ENCODE results near the gene VPS16.

Gene VPS16

GRCh38 chr20:2797136-2797983 is 43.2 kb upstream of the VPS16 start:
- H3K27ac ChIP-seq, result no peak overlapping the region

GRCh38 chr20:2798095-2798805 is 42.3 kb upstream of the VPS16 start:
- DNase-seq (ENCODE audit: low spot score), result no peak
- H3K27ac ChIP-seq, result no peak overlapping the region
- no peak for TF ChIP-seq CTCF (conservative IDR thresholded peaks at IDR 0.05; ENCODE audit: low read depth)
- POLR2A ChIA-PET (ENCODE audit: low non-redundant PET), result no interaction called here
- CTCF ChIA-PET, result interaction anchor here (1.0 kb wide), 1 partner anchor 55 kb away, joined by 3 read pairs; no protein-coding TSS in a partner anchor

More at GRCh38 chr20:2797136-2797983, 43.2 kb upstream of the VPS16 start:
- POLR2A ChIA-PET (ENCODE audit: low non-redundant PET), result no interaction called here
- no peak for TF ChIP-seq CTCF (conservative IDR thresholded peaks at IDR 0.05; ENCODE audit: low read depth)
- DNase-seq (ENCODE audit: low spot score), result no peak
- CTCF ChIA-PET, result interaction anchor here (1.0 kb wide), 1 partner anchor 54 kb away, joined by 3 read pairs; no protein-coding TSS in a partner anchor

- POLR2A ChIA-PET (ENCODE audit: low non-redundant PET), result no interaction called here
- CTCF ChIA-PET, result no interaction called here
- no peak for TF ChIP-seq CTCF (conservative IDR thresholded peaks at IDR 0.05; ENCODE audit: low read depth)
- no peak overlapping the region for H3K27ac ChIP-seq
- no peak for DNase-seq (ENCODE audit: low spot score)
Observed at GRCh38 chr20:2798814-2799213, 41.7 kb upstream of the VPS16 start.

GRCh38 chr20:2799271-2799670 is 41.3 kb upstream of the VPS16 start:
- TF ChIP-seq CTCF (conservative IDR thresholded peaks at IDR 0.05; ENCODE audit: low read depth), result no peak
- POLR2A ChIA-PET (ENCODE audit: low non-redundant PET), result no interaction called here
- no peak for DNase-seq (ENCODE audit: low spot score)
- no peak overlapping the region for H3K27ac ChIP-seq
- CTCF ChIA-PET, result interaction anchor here (0.6 kb wide), 1 partner anchor 27 kb away, joined by 4 read pairs; no protein-coding TSS in a partner anchor

- no peak for DNase-seq (ENCODE audit: low spot score)
- no peak for TF ChIP-seq CTCF (conservative IDR thresholded peaks at IDR 0.05; ENCODE audit: low read depth)
- ChIA-PET CTCF (interaction anchor here (0.5 to 0.6 kb wide), 2 partner anchors 27 to 28 kb away, joined by 3 to 4 read pairs; no protein-coding TSS in a partner anchor), POLR2A (ENCODE audit: low non-redundant PET) (no interaction called here)
- no peak overlapping the region for H3K27ac ChIP-seq
Observed at GRCh38 chr20:2799688-2800520, 40.6 kb upstream of the VPS16 start.
